Umbilical cord (tissue), 2 donors: ENCODE results near the gene ICAM5. TPM values are rescaled to one million over a fixed set of nuclear protein-coding genes. Genes with fewer than 3 reads are reported as not detected.

Experiments used
- DNase-seq: peaks from one replicate; pipeline ENCODE4 v3.0.0-alpha.2; 2015; ENCODE audit warnings: low spot score
- total RNA-seq: library from RNA; depleted of rRNA; stranded (reverse); fragments of >200 nt; gene quantifications from one replicate; pipeline ENCODE4 v1.2.3, GENCODE V29; 2014; ENCODE audit warnings: low replicate concordance; ENCODE audit not compliant: insufficient read depth

The ICAM5 gene
- total RNA-seq, 1 donor from 2014 or later: 3.4 TPM

- DNase-seq: no peak
Observed at GRCh38 chr19:10292206-10292788, 2.5 kb downstream of the ICAM5 start.

GRCh38 chr19:10292789-10293636 lies 3.3 kb downstream of the ICAM5 start:
- no peak for DNase-seq

- no peak for DNase-seq
Observed at GRCh38 chr19:10293637-10294367, 4.0 kb downstream of the ICAM5 start.

GRCh38 chr19:10294368-10294697 lies 4.6 kb downstream of the ICAM5 start:
- no peak for DNase-seq

GRCh38 chr19:10295305-10295846 lies 5.6 kb downstream of the ICAM5 start:
- DNase-seq: no peak

- DNase-seq: no peak
Observed at GRCh38 chr19:10295847-10296591, 6.3 kb downstream of the ICAM5 start.

- no peak for DNase-seq
Observed at GRCh38 chr19:10299545-10300458, 10.1 kb downstream of the ICAM5 start.

GRCh38 chr19:10305139-10305806 lies 15.5 kb downstream of the ICAM5 start:
- DNase-seq: no peak

GRCh38 chr19:10306327-10306726 lies 16.6 kb downstream of the ICAM5 start:
- DNase-seq: no peak

GRCh38 chr19:10309423-10309822 lies 19.7 kb downstream of the ICAM5 start, which contains the start of gene ZGLP1:
ZGLP1 (minus strand) TSS chr19:10309815.
- DNase-seq: no peak

- DNase-seq: peak; percentile 86
Observed at GRCh38 chr19:10315335-10316214, 25.8 kb downstream of the ICAM5 start, which contains the start of gene FDX2. FDX2 (minus strand) TSS chr19:10316015; CDS start chr19:10315996, 19 bp downstream.

GRCh38 chr19:10316229-10317044 lies 26.7 kb downstream of the ICAM5 start:
- no peak for DNase-seq

GRCh38 chr19:10317045-10317856 lies 27.5 kb downstream of the ICAM5 start:
- DNase-seq: no peak

GRCh38 chr19:10317857-10318462 lies 28.2 kb downstream of the ICAM5 start:
- DNase-seq: no peak

- DNase-seq: no peak
Observed at GRCh38 chr19:10318807-10319682, 29.3 kb downstream of the ICAM5 start.
